Nucleus accumbens (tissue), 56 donors: ENCODE data around the gene ZDHHC9.

Experiments
- DNase-seq, 56 donors: peaks; one replicate each; lab custom pipeline; 2025; lab: John Stamatoyannopoulos, UW

The ZDHHC9 gene

DNA sequence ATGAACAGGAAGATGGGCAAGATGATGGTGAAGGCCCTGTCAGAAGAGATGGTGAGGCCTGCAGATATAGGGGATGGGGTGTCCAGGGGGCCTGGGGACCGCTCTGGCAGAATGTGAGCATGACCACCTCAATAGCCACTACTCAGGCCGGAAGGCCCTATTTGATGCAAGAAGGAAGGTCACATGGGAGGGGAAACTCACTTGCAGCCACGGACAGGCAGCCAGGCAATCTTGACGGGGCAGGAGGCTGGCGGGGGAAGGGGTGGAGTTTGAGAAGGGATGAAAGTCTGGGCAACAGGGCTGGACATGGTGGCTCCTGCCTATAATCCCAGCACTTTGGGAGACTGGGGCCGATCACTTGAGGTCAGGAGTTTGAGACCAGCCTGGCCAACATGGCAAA is 55.2 kb downstream of the ZDHHC9 start:
- no peak for DNase-seq

DNA sequence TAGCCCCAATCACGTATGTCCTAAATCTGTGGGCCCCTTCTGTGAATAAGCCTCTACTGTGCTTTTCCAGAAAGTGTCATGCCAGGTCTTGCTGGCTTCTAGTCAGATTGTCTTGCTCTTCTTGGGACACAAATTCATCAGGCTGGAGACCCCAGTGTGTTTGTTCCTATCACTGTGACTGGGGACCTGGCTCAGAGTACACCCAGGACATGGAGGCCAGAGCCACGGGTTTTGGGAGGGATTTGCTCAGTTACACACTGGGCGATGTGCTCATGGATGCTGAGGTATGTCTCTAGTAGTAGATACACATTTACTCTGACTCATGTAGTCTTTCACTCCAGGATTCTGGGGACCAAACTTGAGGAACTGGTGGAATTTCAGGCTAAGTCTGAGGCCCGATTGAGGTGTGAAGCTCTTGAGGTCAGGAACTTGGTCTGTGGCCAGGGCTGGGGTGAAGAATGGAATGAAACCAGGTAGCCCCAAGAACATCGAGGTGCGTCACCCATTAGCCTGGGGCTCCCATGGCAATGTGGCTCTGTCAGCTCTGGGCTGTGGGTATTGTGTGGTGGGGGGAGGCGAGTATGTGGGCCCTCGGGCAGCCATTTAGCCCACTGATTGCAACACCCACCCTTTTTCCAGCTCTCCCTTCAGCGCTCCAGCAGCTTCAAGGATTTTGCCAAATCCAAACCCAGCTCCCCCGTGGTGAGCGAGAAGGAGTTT is 56.2 kb downstream of the ZDHHC9 start:
- no peak for DNase-seq

DNA sequence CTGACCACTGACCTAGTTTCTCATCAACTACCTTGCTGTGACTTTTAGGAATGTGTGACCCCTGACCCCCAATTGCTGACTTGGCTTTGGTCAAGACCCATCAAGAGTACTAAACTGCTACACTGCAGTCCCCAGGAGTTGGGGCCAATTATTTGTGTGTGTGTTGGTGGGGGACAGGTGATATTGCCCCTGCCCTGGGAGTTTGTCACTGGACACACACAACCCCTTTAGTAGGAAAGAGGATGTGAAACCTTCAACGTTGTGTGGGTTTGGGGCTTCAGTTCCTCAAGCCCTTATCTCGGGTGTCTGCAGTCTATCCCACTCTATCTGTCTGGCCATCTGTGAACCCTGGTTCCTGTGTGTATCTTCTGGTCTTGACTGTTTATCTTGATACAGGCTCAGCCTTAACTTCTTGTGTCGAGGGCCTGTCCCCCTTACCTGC is 57.5 kb downstream of the ZDHHC9 start:
- peak in 1 of 56 donors; percentile 1 for DNase-seq

DNA sequence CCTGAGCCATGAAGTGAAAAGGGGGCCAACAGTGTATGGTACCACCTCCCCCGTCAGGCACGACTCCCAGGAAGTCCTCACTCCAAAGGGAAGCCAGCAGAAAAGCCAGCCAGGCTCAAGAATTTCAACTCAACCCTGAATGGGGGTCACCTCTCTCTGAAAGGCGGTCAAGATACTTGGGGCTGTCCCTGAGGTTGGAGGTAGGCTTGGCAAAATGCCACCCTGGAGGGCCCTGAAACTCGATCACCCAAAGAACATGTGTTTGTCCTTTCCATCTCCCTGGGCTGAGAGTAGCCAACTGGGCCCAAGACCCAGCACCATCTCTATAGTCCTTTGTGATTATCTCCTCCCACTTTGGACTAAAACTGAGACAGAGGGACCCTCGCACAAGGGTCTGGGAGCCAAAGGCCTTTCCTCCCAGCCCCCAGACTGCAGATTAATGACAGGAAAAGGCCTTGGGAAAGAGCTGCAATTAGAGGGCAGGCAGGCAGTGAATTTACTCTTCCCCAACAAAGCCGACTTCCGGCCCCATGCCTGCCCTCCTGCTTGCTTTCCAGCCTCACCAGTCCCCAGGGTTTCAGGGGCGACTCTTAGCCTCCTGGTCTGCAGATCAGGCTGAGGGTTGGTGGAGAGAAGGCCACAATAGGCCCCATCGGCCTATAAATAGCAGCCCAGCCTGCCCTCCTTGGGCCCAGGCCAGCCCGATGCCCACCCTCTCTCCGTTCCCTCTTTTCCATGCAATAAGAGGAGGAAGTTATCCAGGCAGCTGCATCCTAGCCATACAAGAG is 58.3 kb downstream of the ZDHHC9 start:
- no peak for DNase-seq

DNA sequence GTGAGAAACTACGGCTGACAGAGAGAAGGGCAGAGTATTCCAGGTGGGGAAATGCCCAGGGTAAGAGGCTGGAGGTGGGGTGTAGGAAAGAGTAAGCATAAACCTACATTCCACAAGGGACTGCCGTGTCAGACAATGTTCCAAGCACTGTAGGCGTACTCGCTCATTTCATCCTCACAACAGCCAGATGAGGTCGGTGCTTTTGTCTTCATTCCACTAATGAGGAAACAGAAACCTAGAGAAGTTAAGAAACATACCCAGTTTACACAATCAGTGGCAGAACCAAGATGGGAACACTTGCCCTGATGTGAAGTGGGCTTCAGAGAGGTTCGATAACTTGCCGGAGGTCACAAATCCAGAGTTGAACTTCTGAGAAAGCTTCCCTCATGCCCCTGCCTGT is 59.3 kb downstream of the ZDHHC9 start:
- no peak for DNase-seq

DNA sequence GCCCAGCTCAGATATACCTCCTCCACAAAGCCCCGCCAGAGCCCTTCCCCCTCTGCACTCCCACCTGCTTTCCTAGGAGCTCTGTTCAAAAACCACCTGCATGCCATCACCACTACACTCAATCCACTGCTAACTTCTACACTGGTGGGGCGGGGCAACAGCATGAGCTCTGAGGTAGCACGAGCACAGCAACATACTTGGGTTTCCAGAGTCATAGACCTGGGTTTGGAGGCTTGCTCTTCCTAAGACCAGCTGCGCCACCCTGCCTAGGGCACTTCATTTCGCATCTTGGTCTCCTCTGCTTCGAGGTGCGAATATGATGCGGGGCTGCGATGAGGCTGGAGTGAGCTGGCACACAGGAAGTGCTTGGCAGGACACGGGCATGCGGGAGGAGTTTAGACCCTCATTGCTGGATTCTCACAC is 60.4 kb downstream of the ZDHHC9 start:
- DNase-seq: no peak

DNA sequence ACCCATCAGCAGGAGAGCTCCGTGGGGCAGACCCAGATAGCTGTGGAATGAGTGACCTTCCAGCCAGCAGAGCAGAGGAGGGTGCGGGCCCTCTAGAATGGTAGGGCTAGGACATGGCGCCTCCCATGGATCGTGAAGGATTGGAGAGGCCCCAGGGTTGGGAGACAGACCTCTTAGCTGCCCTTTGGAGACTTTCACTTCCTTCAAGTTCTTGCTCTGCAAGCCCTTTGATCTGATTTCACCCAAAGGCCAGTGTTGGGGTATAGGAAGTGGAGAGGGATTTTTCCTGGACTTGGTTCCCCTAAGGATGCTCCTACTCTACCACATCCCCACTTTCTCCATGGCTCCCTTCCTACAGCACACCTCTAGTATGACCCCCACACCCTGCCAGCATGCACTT is 61.0 kb downstream of the ZDHHC9 start:
- DNase-seq: no peak

DNA sequence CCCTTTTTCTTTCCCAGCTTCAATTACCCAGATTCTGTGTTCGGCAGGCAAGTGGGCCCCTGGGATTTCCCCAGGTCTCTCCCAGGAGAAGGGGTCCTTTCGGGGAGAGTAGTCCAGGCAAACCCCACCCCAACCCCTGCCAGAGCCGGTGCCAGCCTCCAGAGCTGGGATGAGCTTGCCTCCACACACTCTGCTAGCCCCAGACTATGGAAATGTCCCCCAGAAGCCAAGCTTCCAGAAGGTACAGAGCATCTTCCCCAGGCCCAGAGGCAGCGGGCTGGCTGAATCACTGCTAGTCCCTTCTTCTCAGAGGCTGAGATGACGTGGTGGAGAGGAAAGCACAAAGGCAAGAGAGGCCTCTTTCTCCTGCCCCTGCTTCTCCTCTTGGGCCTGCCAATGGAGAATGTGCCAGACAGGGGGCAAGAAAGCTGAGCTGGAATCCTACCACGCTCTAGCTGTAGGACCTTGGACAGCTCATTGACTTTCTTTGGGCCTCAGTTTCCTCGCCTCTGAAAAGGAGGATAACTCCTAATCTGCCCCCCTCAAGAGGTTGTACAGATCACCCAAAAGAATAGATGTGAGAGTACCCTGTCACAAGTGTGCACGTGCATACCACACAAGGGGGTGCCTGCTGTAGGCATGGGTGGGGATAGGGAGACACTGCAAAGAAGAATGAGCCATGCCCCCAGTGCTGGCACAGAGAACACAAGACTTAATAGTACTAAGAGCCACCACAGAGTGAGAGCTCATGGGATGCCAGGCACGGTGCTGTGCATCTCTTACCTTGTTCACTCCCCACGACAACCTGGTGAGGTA is 61.8 kb downstream of the ZDHHC9 start:
- no peak for DNase-seq

DNA sequence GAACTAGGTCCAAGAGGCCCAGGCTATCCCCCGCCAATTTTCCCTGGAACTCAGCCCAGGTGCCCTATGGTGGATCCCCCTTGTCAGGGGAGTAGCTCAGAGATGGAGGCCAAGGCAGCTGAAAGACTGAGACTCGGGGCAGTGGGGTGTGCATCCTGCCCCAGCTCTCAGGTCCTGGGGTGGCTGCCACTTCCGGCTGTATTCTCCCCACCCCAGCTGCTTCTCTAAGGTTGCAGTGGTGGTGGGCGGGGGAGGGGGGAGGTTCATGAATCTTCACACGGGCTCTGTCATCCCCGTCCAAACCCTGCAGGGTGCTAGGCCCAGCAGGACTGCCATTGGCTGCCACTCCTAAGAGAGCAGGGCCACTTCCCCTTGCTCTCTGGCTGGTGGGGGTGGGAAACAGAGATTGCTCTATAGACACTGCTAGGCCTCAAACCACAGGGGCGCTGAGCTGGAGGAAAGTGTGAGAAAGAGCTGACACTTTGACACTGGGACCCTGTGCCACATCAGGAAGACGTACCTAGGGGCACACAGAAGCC is 62.5 kb downstream of the ZDHHC9 start:
- peak in 6 of 56 donors; percentile 0 to 16 (median 5) for DNase-seq

DNA sequence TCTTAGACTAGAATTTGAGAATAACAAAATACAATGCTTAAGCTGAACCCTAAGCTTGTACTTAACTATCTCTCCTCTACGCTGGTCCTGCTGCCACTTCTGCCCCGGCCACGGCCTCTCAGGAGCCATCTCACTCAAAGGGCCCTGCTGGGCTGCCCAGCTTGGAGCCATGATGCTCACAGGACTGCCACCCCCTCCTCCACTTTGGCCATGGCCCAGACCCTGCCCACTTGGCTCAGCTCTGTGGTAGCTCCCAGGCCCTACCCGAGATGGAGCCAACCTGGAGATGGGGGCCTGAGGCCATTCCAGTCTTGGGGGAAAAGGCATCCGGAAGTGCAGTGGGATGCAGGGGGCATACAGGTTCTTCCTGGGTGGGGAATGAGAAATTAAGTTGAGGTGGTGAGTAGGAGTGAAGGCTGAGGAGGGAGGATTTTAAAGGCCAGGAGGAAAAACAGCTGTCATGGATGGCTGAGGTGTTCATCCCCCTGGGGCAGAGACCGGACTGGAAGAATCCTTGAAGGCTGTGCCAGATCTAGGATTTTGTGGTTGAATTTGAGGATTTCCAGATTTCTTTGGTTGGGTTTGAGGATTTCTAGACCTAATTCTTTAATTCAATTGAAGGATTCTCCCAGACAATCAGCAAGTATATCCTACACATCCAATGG is 63.1 kb downstream of the ZDHHC9 start:
- peak in 1 of 56 donors; percentile 1 for DNase-seq

DNA sequence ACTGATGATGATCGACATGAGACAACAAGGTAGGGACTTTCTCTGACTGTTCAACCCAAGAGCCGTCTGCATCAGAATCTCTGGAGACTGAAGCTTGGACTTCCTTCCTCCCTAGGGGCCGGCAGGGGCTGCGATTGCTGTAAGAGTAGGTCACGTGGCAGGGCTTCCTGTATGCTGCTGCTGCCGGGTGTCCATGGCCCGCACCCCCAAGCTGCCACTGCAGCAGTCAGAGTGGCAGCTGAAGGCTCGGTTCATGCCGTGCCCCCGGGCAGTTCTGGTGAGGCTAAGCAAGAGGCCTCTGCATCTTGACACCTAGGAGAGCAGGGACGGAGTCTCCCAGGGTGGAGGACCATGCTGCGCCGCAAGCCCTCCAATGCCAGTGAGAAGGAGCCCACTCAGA is 63.9 kb downstream of the ZDHHC9 start, which contains the start of gene SASH3:
SASH3 (plus strand) TSS at position 203 of the 400 bp plus-strand sequence; CDS start at position 352, 149 bp downstream.
- peak in 10 of 56 donors; percentile 1 to 29 (median 8) for DNase-seq

DNA sequence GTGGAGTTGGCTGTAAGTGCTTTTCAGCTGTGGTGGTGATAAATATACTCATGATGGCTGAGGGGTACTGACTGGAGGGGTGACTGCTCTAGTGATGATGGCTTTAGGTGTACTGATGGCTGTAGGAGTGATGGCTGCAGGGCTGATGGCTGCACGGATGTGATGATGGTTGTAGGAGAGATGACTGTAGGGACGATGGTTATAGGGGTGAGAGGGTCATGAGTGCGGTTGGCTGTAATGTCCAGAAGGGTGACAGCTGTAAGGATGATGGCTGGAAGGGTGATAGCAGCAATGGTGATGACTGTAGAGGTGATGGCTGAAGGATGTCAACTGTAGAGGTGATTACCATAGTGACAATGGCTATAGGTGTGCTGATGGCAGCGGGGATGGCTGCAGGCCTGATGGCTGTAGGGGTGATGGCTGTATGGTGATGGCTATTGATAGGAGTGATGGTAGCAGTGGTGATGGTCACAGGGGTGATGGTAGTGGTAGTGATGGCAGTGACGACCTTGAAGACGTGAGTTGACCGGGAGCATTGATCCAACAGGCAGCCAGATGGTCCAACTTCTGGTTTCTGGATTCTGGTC is 64.5 kb downstream of the ZDHHC9 start:
- no peak for DNase-seq

DNA sequence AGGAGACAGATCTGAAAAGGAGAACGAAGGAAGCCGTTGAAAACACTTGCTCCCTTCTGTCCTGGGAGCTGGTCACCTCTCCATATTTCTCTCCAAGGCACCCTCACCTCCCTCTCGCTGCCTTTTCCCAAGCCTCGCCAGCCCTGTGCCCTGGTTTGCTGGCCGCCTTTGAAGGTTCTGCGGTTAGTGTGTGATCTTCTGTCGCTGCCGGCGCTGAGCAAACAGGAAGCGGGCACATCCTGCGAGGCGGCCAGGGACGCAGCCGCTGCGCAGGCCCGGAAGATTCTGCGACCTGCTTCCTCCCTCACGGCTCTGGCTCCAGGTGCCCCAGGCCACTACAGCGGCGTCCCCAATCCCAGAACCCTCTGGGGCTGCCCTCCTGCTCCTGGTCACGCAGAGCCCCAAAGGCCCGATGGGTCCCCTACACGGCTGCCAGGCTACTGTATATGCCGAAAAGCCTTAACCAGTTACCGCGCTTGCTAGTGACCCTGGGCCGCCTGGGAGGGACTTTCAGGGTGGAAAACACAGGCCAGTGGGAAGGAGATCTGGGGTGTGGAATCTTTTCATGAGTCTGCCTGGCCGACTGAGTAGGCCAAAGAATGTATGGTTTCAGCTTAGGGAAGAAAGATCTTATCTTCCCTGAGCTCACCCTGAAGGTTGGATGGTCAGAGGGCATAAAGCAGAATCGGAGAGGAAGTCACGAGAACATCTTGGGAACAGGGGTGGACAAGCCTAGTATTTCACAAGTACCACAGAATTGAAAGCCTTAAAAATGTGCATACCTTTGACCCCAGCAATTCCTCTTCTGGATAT is 66.3 kb downstream of the ZDHHC9 start:
- DNase-seq: peak in 3 of 56 donors; percentile 1 to 17 (median 5)

DNA sequence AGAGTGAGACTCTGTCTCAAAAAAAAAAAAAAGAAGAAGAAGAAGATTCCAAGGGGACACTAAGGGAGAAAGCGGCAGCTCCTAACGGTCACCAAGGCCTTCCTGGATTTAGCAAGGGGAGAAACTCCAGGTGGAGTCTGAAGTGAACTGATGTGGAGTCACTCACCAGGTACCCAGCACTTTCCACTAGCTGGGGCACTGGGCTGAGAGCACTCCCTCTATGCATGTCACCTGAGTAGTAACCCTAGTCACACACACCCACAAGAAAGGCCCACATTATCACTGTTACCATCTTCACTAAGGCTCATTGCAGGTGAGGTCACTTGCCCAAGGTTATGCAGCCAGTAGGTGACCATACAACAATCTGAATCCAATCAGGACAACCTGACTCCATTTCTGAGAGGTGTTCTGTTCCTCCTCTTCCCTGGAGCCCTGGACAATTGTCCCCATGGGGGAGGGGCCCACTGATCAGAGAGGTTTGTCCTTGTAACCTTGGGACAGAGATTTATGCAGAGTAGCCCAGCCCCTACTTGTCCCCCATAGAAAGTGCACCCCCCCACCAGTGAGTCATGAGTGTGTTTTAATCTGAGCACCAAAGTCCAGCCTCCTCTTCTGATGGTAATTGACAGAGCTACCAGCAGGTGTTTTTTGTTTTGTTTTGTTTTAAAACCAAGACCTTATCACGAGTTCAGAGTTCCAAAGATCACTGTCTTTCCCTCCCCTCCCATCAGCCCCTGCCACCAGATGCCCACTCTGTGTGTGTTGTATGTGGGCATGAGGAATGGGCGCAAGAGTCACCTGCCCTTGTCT is 69.8 kb downstream of the ZDHHC9 start:
- no peak for DNase-seq

DNA sequence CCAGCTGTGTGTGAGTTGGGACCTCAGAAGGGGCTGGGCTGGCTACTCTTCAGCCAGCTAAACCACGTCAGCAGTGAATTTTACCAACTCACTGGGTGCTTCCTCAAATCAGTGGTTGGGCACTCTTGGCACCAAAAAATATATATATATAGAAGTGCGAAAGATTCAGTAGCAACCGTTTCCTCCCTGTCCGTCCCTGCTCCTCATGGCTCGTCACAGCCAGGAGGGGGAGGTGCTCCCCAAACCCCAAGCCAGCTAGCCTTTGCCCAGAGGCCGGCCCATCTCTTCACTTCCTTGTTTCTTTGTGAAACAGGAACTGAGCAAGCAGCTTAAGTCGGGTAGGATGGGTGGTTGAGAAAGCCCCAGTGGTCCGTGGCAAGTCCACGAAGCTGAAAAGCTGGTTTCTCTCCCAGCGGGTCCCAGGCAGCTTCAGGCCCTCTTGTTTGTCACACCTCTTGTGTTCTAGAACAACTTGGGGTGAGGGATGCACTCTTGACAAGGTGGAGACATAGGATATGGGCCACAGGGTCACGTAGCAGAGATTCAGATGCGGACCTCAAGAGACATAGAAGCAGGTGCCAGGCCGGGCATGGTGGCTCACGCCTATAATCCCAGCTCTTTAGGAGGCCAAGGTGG is 70.8 kb downstream of the ZDHHC9 start:
- DNase-seq: peak in 26 of 56 donors; percentile 0 to 40 (median 9)

DNA sequence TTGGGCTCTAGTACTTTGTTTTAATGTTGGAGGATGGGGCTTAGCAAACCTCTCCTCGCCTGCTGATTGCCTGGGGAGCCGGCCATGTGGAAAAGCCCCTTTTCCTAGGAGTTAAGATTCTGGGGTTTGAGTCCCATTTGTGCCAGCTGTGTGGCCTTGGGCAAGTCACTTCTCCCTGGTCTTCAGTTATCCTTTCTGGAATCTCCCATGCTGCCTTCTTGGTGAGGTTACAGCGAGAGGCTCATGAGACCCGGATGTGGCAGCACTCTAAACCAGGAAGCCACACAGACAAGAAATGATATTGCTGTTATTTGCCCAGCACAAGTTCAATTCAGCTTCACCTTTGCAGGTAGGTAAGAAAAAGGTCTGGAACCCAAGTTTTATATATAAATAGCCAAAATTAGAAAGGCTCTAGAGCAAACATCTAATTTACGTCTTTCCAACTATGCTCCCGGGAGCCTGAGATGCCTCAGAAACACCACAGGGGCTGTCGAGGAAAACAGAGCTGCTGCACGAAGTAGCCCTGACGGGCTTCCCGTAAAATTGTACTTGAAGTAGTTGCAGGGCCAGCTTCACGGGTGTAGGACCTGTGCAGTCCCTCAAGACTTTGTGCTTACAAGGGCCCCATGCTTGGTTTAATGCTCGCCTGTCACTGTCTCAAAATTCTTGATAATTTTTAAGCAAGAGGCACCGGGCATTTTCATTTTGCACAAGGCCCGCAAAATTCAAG is 72.3 kb downstream of the ZDHHC9 start:
- DNase-seq: no peak
